ENCODE data around the gene LRRC58. TPM values are rescaled to one million over a fixed set of nuclear protein-coding genes. Genes with fewer than 3 reads are reported as not detected.
"Not testable (repeated sequence)": the region's sequence is repeated elsewhere in the genome, so short reads cannot be mapped to it uniquely, and the experiment has no call there.

LRRC58 gene
- total RNA-seq, 1 donor from 2014 or later, result 6.9 TPM

- no peak for DNase-seq (ENCODE audit: low read depth in 2 of 2)
Observed at GRCh38 chr3:120341658-120342346, 7.4 kb downstream of the LRRC58 start.

- no peak for DNase-seq (ENCODE audit: low read depth in 2 of 2)
Observed at GRCh38 chr3:120339362-120339761, 9.8 kb downstream of the LRRC58 start.

- no peak for DNase-seq (ENCODE audit: low read depth in 2 of 2)
Observed at GRCh38 chr3:120338517-120338916, 10.6 kb downstream of the LRRC58 start.

GRCh38 chr3:120332646-120333045 is 16.5 kb downstream of the LRRC58 start:
- no peak for DNase-seq (ENCODE audit: low read depth in 2 of 2)

- DNase-seq (ENCODE audit: low read depth in 2 of 2), result no peak
Observed at GRCh38 chr3:120331076-120331475, 18.1 kb downstream of the LRRC58 start.

- no peak for DNase-seq (ENCODE audit: low read depth in 2 of 2)
Observed at GRCh38 chr3:120326784-120327183, 22.4 kb downstream of the LRRC58 start.

GRCh38 chr3:120324190-120324589 is 25.0 kb downstream of the LRRC58 start:
- no peak for DNase-seq (ENCODE audit: low read depth in 2 of 2)

- not testable (repeated sequence) for DNase-seq (ENCODE audit: low read depth in 2 of 2)
Observed at GRCh38 chr3:120323761-120324160, 25.4 kb downstream of the LRRC58 start.

- DNase-seq (ENCODE audit: low read depth in 2 of 2), result no peak
Observed at GRCh38 chr3:120311863-120312794, 37.0 kb downstream of the LRRC58 start.

GRCh38 chr3:120306519-120307455 is 42.4 kb downstream of the LRRC58 start:
- no peak for DNase-seq (ENCODE audit: low read depth in 2 of 2)

GRCh38 chr3:120304616-120305015 is 44.5 kb downstream of the LRRC58 start:
- no peak for DNase-seq (ENCODE audit: low read depth in 2 of 2)

GRCh38 chr3:120302361-120302760 is 46.8 kb downstream of the LRRC58 start:
- DNase-seq (ENCODE audit: low read depth in 2 of 2), result no peak

GRCh38 chr3:120300971-120301370 is 48.2 kb downstream of the LRRC58 start:
- DNase-seq (ENCODE audit: low read depth in 2 of 2), result peak in 1 of 2 donors; percentile 74

GRCh38 chr3:120299403-120299802 is 49.8 kb downstream of the LRRC58 start:
- DNase-seq (ENCODE audit: low read depth in 2 of 2), result no peak

- no peak for DNase-seq (ENCODE audit: low read depth in 2 of 2)
Observed at GRCh38 chr3:120298996-120299395, 50.2 kb downstream of the LRRC58 start.

GRCh38 chr3:120291552-120291951 is 57.6 kb downstream of the LRRC58 start:
- DNase-seq (ENCODE audit: low read depth in 2 of 2), result not testable (repeated sequence)

GRCh38 chr3:120289636-120290035 is 59.5 kb downstream of the LRRC58 start:
- DNase-seq (ENCODE audit: low read depth in 2 of 2), result no peak

- no peak for DNase-seq (ENCODE audit: low read depth in 2 of 2)
Observed at GRCh38 chr3:120286465-120286864, 62.7 kb downstream of the LRRC58 start.

GRCh38 chr3:120285508-120285841 is 63.7 kb downstream of the LRRC58 start:
- DNase-seq (ENCODE audit: low read depth in 2 of 2), result no peak

GRCh38 chr3:120284747-120285507 is 64.2 kb downstream of the LRRC58 start, which contains the start of gene GPR156:
GPR156 (minus strand) TSS chr3:120285222; CDS start chr3:120244098, 41,124 bp downstream.
- no peak for DNase-seq (ENCODE audit: low read depth in 2 of 2)

GRCh38 chr3:120281261-120281660 is 67.9 kb downstream of the LRRC58 start:
- no peak for DNase-seq (ENCODE audit: low read depth in 2 of 2)

Measured in lung microvascular endothelial cell (primary cell).